Measurements from ENCODE around the gene TST. TPM values are rescaled to one million over a fixed set of nuclear protein-coding genes. Genes with fewer than 3 reads are reported as not detected.
A peak's percentile ranks its signal among the peaks of the same experiment; 100 is the strongest.

The TST gene
- total and polyA plus RNA-seq, 2 donors (not counting 1 experiment from before 2014, with no cell fraction given): 1.4 to 5.9 TPM

- intact Hi-C loops (cut with micrococcal nuclease): loop anchor here (1.0 to 5.0 kb wide), 2 partner anchors 275 to 1749 kb away; partner anchors contain the start of gene IFT27
- ATAC-seq (ENCODE audit: low read depth) (peak; percentile 100), DNase-seq (peak; percentile 78)
- ChIA-PET POLR2A (interaction anchor here (0.5 to 0.7 kb wide), 5 partner anchors 13 to 774 kb away, joined by 3 to 6 read pairs (median 4); no protein-coding TSS in a partner anchor), CTCF (interaction anchor here (1.3 to 2.4 kb wide), 3 partner anchors 9 to 74 kb away, joined by 3 to 9 read pairs (median 4); partner anchors contain the start of gene TST)
- TF ChIP-seq CTCF (IDR thresholded peaks at IDR 0.05): no peak
- no peak for TF ChIP-seq EZH2 (IDR thresholded peaks at IDR 0.05; ENCODE audit: borderline replicate concordance, insufficient read depth, low read depth, low read length, poor library complexity, severe bottlenecking)
- peaks cover 7 to 18% of the 10 kb centered on the region in 2 donors for H3K4me1 ChIP-seq (ENCODE audit: control insufficient read depth in 2 of 2, insufficient read depth in 2 of 2, low read length in 2 of 2)
- peak within 1 kb of the TSS in 1 of 2 donors; percentile 36 for H3K27ac ChIP-seq (ENCODE audit: low read length in 2 of 2)
- H3K9me3 Mint-ChIP-seq (ENCODE audit: insufficient read depth): no peaks in the 10 kb centered on the region
- H3K27ac Mint-ChIP-seq: peak within 1 kb of the TSS; percentile 39
- no peaks in the 10 kb centered on the region for H3K9me3 ChIP-seq (ENCODE audit: control extremely low read depth in 1 of 3, control insufficient read depth in 2 of 3, insufficient read depth in 1 of 3, low read length in 2 of 3)
- peaks cover 0 to 8% of the 10 kb centered on the region in 2 experiments for H3K36me3 ChIP-seq (replicated peaks in 1 of 2; ENCODE audit: control extremely low read depth in 1 of 2, control insufficient read depth in 1 of 2, extremely low read depth in 1 of 2, insufficient read depth in 2 of 2, low read length in 1 of 2)
- peak within 1 kb of the TSS; percentile 73 for H3K9ac ChIP-seq (ENCODE audit: low read length)
- no peaks in the 10 kb centered on the region for H3K27me3 ChIP-seq (replicated peaks in 1 of 4; ENCODE audit: control extremely low read depth in 1 of 4, control insufficient read depth in 3 of 4, insufficient read depth in 4 of 4, low read length in 3 of 4)
- peak within 1 kb of the TSS; percentile 95 for H3K4me2 ChIP-seq (replicated peaks; ENCODE audit: low read depth, low read length, poor library complexity, severe bottlenecking)
- no peaks in the 10 kb centered on the region for H4K20me1 ChIP-seq (ENCODE audit: control insufficient read depth, insufficient read depth, low read length, poor library complexity, severe bottlenecking)
- peak within 1 kb of the TSS in 4 of 5 experiments; percentile 40 to 71 (median 60) for H3K4me3 ChIP-seq (ENCODE audit: control extremely low read depth in 1 of 5, extremely low read depth in 1 of 5, insufficient read depth in 1 of 5, low read depth in 2 of 5, low read length in 4 of 5)
- H2AFZ ChIP-seq (ENCODE audit: insufficient read depth, low read depth, low read length, poor library complexity, severe bottlenecking): peak within 1 kb of the TSS; percentile 78
- peak within 1 kb of the TSS; percentile 85 for H3K4me3 Mint-ChIP-seq
- no peaks in the 10 kb centered on the region for H3K27me3 Mint-ChIP-seq
- H3K79me2 ChIP-seq (ENCODE audit: control insufficient read depth, insufficient read depth, low read length): no peaks in the 10 kb centered on the region
- peaks cover 12% of the 10 kb centered on the region for H3K4me1 Mint-ChIP-seq
- WGBS (ENCODE audit: insufficient coverage): 6% methylated on average over 84 of the region's 89 CpGs
These were observed 32.4 kb upstream of the TST start, which contains the start of gene KCTD17 for GRCh38 chr22:37051391-37052385. Gene KCTD17 (plus strand): TSS chr22:37051742. CDS start chr22:37051761, 19 bp downstream.
